GM12878 (cell line): ENCODE measurements around the gene SIVA1. TPM values are rescaled to one million over a fixed set of nuclear protein-coding genes. Genes with fewer than 3 reads are reported as not detected.

Experiments
- ATAC-seq: fragments of 200-7000 bp; cut with Tn5 transposase; 3 replicates; pipeline ENCODE4 v1.9.1; 2020; ENCODE audit warnings: mild to moderate bottlenecking, moderate library complexity
- BruUV-seq: library from RNA; stranded (reverse); fragments of 400-500 nt; replicated peaks from 2 replicates; lab custom pipeline; 2021; lab: Mats Ljungman, UMichigan
- CTCF ChIA-PET: fragments of 300-600 bp; sonication (Branson Sonifier 250); formaldehyde crosslinking; extraction: SDS; loops from one replicate; lab custom pipeline; 2021; ENCODE audit warnings: inconsistent platforms; lab: Yijun Ruan, JAX
- POLR2A ChIA-PET: fragments of 350-600 bp; formaldehyde crosslinking; extraction: SDS; loops from one replicate; lab custom pipeline; 2021; ENCODE audit warnings: inconsistent platforms; lab: Charles Lee
- RAD21 ChIA-PET: fragments of 300-600 bp; sonication (Branson Sonifier 250); formaldehyde crosslinking; loops from one replicate; lab custom pipeline; 2023; ENCODE audit warnings: antibody characterized with exemption; ENCODE audit not compliant: unreplicated experiment; lab: Charles Lee
- SMC1A ChIA-PET: fragments of 300-600 bp; sonication (Branson Sonifier 250); formaldehyde crosslinking; loops from one replicate; lab custom pipeline; 2023; ENCODE audit not compliant: unreplicated experiment, uncharacterized antibody; lab: Charles Lee
- DNase-seq: peaks from one replicate; pipeline ENCODE4 v3.0.0-alpha.2; 2011; ENCODE audit warnings: low read depth, low spot score
- FAIRE-seq: peaks from 3 replicates; lab custom pipeline; 2011; peaks lifted over from hg19 to GRCh38; lab: Jason Lieb, UNC
- H2AFZ ChIP-seq: 2 replicates; pipeline ENCODE4 v1.6.0; 2011; ENCODE audit warnings: low read depth, low read length, control low read depth; ENCODE audit not compliant: control insufficient read depth
- H3K27ac ChIP-seq: 2 replicates; pipeline ENCODE4 v1.5.1; 2011; ENCODE audit warnings: control low read depth; ENCODE audit not compliant: control insufficient read depth, insufficient read depth
- H3K27me3 ChIP-seq, 2 experiments: replicated peaks in 1 of 2; 2 replicates each; pipeline versions ENCODE4 v1.6.0 to v1.6.1; 2011; ENCODE audit warnings: low read length in 1 of 2; ENCODE audit not compliant: control insufficient read depth in 2 of 2, insufficient read depth in 2 of 2
- H3K36me3 ChIP-seq, 2 experiments: 2 replicates each; pipeline ENCODE4 v1.5.1; 2011; ENCODE audit warnings: low read length in 1 of 2; ENCODE audit not compliant: control insufficient read depth in 2 of 2, insufficient read depth in 2 of 2
- H3K4me1 ChIP-seq: 2 replicates; pipeline ENCODE4 v1.6.1; 2011; ENCODE audit warnings: mild to moderate bottlenecking, low read length, moderate library complexity, mixed read lengths; ENCODE audit not compliant: control insufficient read depth, insufficient read depth
- H3K4me2 ChIP-seq: 2 replicates; pipeline ENCODE4 v1.6.0; 2011; ENCODE audit warnings: control low read depth; ENCODE audit not compliant: control insufficient read depth, insufficient read depth
- H3K4me3 ChIP-seq: fragments of 200-600 bp; sonication (generic); 2 replicates; pipeline ENCODE4 v1.5.1; 2016
- H3K79me2 ChIP-seq: 2 replicates; pipeline ENCODE4 v1.6.0; 2011; ENCODE audit warnings: low read length; ENCODE audit not compliant: control insufficient read depth, insufficient read depth
- H3K9ac ChIP-seq: 2 replicates; pipeline ENCODE4 v1.8.0; 2011; ENCODE audit warnings: low read length, control low read depth, mixed read lengths; ENCODE audit not compliant: control insufficient read depth, insufficient read depth
- H3K9me3 ChIP-seq: replicated peaks from 3 replicates; pipeline ENCODE4 v1.5.1; 2011; ENCODE audit warnings: mild to moderate bottlenecking, low read length; ENCODE audit not compliant: control insufficient read depth, insufficient read depth
- H4K20me1 ChIP-seq: 2 replicates; pipeline ENCODE4 v1.6.0; 2011; ENCODE audit not compliant: control insufficient read depth, insufficient read depth
- GATAD2B ChIP-seq: fragments of 450-650 bp; conservative IDR thresholded peaks from 2 replicates; pipeline ENCODE4 v1.6.1; 2017; ENCODE audit warnings: low read depth, mild to moderate bottlenecking, moderate library complexity
- PAX5 ChIP-seq: IDR thresholded peaks from 2 replicates; pipeline ENCODE4 v1.6.1; 2011; ENCODE audit warnings: low read depth, low read length, borderline replicate concordance
- SMAD1 ChIP-seq: fragments of 450-650 bp; IDR thresholded peaks from 2 replicates; pipeline ENCODE4 v1.6.1; 2018; ENCODE audit warnings: mild to moderate bottlenecking, low read depth; ENCODE audit not compliant: partially characterized antibody
- TAF1 ChIP-seq: IDR thresholded peaks from 2 replicates; pipeline ENCODE4 v1.6.1; 2011; ENCODE audit warnings: mild to moderate bottlenecking, low read depth, low read length, borderline replicate concordance
- ZSCAN29 ChIP-seq: fragments of 450-650 bp; IDR thresholded peaks from 2 replicates; pipeline ENCODE4 v1.6.1; 2017; ENCODE audit warnings: mild to moderate bottlenecking, moderate library complexity
- WGBS: methylation state at CpG from one replicate; pipeline ENCODE4 v1.1.6; 2016; ENCODE audit warnings: low lambda C conversion rate; ENCODE audit not compliant: insufficient replicate concordance, insufficient coverage; ENCODE audit errors: missing lambda C conversion rate; 5-methylcytosine and 5-hydroxymethylcytosine counted together
- in situ Hi-C: fragments of 300-500 bp; cut with MboI; formaldehyde crosslinking; loops from 9 replicates; pipeline ENCODE4 v1.14.3; 2018; ENCODE audit warnings: mixed read lengths
- intact Hi-C: fragments of 100-400 bp; cut with micrococcal nuclease; formaldehyde crosslinking; loops from one replicate; pipeline ENCODE4 v1.14.2; 2022; ENCODE audit not compliant: unreplicated experiment
- polyA plus RNA-seq, 11 experiments: library from polyadenylated mRNA; depleted of rRNA in 4 of 11; unstranded in 6 of 11; stranded (reverse) in 5 of 11; fragments of >200 nt; fragmentation: Nextera tagmentation in 4 of 11; fragmentation: Illumina TruSeq in 1 of 11; extraction: Ambion mirVana in 4 of 11; extraction: Trizol in 1 of 11; gene quantifications; 1 replicate in 1 of 11; 2 replicates in 10 of 11; pipeline versions ENCODE4 v1.2.1 to v1.2.3, GENCODE V29; 2011 to 2016; ENCODE audit warnings: inconsistent platforms in 2 of 11, missing spikeins in 2 of 11, low read depth in 1 of 11
- total RNA-seq, 4 experiments: library from RNA; depleted of rRNA in 3 of 4; stranded (reverse); fragments of >200 nt in 3 of 4; fragmentation: Illumina TruSeq in 1 of 4; extraction: Trizol in 1 of 4; gene quantifications; 2 replicates each; pipeline versions ENCODE4 v1.2.1 to v1.2.3, GENCODE V29; 2013 to 2021
- TF ChIP-seq, protein P1 (sequence below): fragments of 450-650 bp; formaldehyde crosslinking; IDR thresholded peaks from 2 replicates; pipeline ENCODE4 v1.4.0; 2020; ENCODE audit warnings: mild to moderate bottlenecking, moderate library complexity

The SIVA1 gene
- total and polyA plus RNA-seq, 10 of the 15 experiments (the other 5 are each of a cell fraction or from before 2014, with no cell fraction given), result 4.6 to 282 (median 106) TPM

DNA sequence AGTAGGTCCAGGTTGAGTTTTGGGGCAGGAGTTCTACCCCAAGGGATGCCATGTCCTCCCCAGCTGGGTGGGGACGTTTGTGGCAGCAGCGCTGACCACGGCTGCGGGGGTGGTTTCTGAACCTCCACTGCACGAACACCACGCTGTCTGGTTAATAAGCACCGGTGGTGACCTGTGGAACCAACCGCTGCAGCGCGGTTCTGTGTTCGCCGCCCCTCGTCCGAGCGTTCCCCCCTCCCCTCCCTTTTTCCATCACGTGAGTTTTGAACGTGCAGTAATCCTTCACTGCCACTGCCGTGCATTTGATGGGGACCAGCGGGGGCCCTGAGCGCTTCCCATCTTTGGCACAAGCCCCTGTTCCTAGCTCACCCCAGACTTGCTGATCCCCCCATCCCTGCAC is 35.3 kb upstream of the SIVA1 start:
- RAD21 ChIA-PET, result no interaction called here
- no peaks in the 10 kb centered on the region for H3K4me1 ChIP-seq
- DNase-seq (no peak), ATAC-seq (no peak), FAIRE-seq (no peak)
- TF ChIP-seq, protein P1, sequence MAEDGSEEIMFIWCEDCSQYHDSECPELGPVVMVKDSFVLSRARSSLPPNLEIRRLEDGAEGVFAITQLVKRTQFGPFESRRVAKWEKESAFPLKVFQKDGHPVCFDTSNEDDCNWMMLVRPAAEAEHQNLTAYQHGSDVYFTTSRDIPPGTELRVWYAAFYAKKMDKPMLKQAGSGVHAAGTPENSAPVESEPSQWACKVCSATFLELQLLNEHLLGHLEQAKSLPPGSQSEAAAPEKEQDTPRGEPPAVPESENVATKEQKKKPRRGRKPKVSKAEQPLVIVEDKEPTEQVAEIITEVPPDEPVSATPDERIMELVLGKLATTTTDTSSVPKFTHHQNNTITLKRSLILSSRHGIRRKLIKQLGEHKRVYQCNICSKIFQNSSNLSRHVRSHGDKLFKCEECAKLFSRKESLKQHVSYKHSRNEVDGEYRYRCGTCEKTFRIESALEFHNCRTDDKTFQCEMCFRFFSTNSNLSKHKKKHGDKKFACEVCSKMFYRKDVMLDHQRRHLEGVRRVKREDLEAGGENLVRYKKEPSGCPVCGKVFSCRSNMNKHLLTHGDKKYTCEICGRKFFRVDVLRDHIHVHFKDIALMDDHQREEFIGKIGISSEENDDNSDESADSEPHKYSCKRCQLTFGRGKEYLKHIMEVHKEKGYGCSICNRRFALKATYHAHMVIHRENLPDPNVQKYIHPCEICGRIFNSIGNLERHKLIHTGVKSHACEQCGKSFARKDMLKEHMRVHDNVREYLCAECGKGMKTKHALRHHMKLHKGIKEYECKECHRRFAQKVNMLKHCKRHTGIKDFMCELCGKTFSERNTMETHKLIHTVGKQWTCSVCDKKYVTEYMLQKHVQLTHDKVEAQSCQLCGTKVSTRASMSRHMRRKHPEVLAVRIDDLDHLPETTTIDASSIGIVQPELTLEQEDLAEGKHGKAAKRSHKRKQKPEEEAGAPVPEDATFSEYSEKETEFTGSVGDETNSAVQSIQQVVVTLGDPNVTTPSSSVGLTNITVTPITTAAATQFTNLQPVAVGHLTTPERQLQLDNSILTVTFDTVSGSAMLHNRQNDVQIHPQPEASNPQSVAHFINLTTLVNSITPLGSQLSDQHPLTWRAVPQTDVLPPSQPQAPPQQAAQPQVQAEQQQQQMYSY (CRISPR knock-in tag), result no peak
- TF ChIP-seq SMAD1 (no peak), TAF1 (no peak), PAX5 (no peak), GATAD2B (no peak), ZSCAN29 (no peak)
- no peaks in the 10 kb centered on the region for H3K9me3 ChIP-seq
- H2AFZ ChIP-seq, result no peak overlapping the region
- intact Hi-C loops, result no loop called here
- H3K4me2 ChIP-seq, result no peak overlapping the region
- no peaks in the 10 kb centered on the region for H3K27me3 ChIP-seq
- POLR2A ChIA-PET, result no interaction called here
- H3K4me3 ChIP-seq, result no peak overlapping the region
- H3K36me3 ChIP-seq, result no peaks in the 10 kb centered on the region
- 77% methylated on average over 20 of the region's 20 CpGs for WGBS
- SMC1A ChIA-PET, result no interaction called here
- no peaks in the 10 kb centered on the region for H4K20me1 ChIP-seq
- no TSS peak for BruUV-seq
- CTCF ChIA-PET, result no interaction called here
- H3K79me2 ChIP-seq, result no peaks in the 10 kb centered on the region
- H3K9ac ChIP-seq, result no peak overlapping the region
- in situ Hi-C loops, result no loop called here
- H3K27ac ChIP-seq, result no peak overlapping the region
